Lower leg skin (tissue), 3 donors: ENCODE data around the gene NATD1.

Source experiments
- CTCF ChIP-seq, 3 donors: fragments of 450-650 bp; IDR thresholded peaks; one replicate each; pipeline ENCODE4 v1.5.1; 2016; ENCODE audit warnings: antibody characterized with exemption in 3 of 3, mild to moderate bottlenecking in 3 of 3, moderate library complexity in 2 of 3
- POLR2A ChIP-seq, 2 donors: fragments of 450-650 bp; IDR thresholded peaks; one replicate each; pipeline ENCODE4 v1.6.1; 2016 to 2017; ENCODE audit warnings: antibody characterized with exemption in 2 of 2, mild to moderate bottlenecking in 1 of 2, moderate library complexity in 1 of 2

GRCh38 chr17:21232033-21232749 is 21.0 kb downstream of the NATD1 start:
- no peak for TF ChIP-seq CTCF (IDR thresholded peaks at IDR 0.05)
- TF ChIP-seq POLR2A (IDR thresholded peaks at IDR 0.05) = no peak
